Adrenal gland (tissue), 5 donors: ENCODE results near the gene HEG1.

ENCODE experiments used
- CTCF ChIP-seq, 6 experiments: fragments of 450-650 bp in 4 of 6; fragments of 200-600 bp in 2 of 6; sonication (generic) in 1 of 6; IDR thresholded peaks; 1 replicate in 5 of 6; 2 replicates in 1 of 6; pipeline versions ENCODE4 v1.5.1 to v1.8.0; 2016 to 2021; ENCODE audit warnings: antibody characterized with exemption in 6 of 6, mild to moderate bottlenecking in 2 of 6, moderate library complexity in 1 of 6
- POLR2A ChIP-seq, 2 donors: fragments of 450-650 bp; IDR thresholded peaks; one replicate each; pipeline ENCODE4 v1.6.1; 2017; ENCODE audit warnings: antibody characterized with exemption in 2 of 2, mild to moderate bottlenecking in 2 of 2, moderate library complexity in 1 of 2
- donor health status: DM: no; HTN: no; CAD: no.

- TF ChIP-seq POLR2A (IDR thresholded peaks at IDR 0.05) (no peak), CTCF (IDR thresholded peaks at IDR 0.05) (no peak)
Measured at GRCh38 chr3:124974691-124975090, 81.1 kb downstream of the HEG1 start.
